Neuronal stem cell (in vitro differentiated cells): ENCODE measurements around the gene GPRC5B.

ENCODE experiments used
- DNase-seq: peaks from one replicate; pipeline ENCODE4 v3.0.0-alpha.2; 2013; ENCODE audit warnings: low spot score
- H2AFZ ChIP-seq: one replicate; pipeline ENCODE4 v1.6.1; 2013; ENCODE audit warnings: mild to moderate bottlenecking, low read length, inconsistent platforms
- H2AK5ac ChIP-seq: 2 replicates; pipeline ENCODE4 v1.6.1; 2013; ENCODE audit warnings: low read depth, mild to moderate bottlenecking, inconsistent platforms, low read length, moderate library complexity, mixed read lengths
- H2BK120ac ChIP-seq: 2 replicates; pipeline ENCODE4 v1.6.1; 2013; ENCODE audit warnings: low read depth, mild to moderate bottlenecking, inconsistent platforms, low read length, moderate library complexity, mixed read lengths
- H2BK12ac ChIP-seq: one replicate; pipeline ENCODE4 v1.6.1; 2013; ENCODE audit warnings: low read length, inconsistent platforms
- H2BK15ac ChIP-seq: 2 replicates; pipeline ENCODE4 v1.6.1; 2013; ENCODE audit warnings: mild to moderate bottlenecking, low read length, inconsistent platforms, mixed read lengths
- H2BK5ac ChIP-seq: one replicate; pipeline ENCODE4 v1.6.1; 2013; ENCODE audit warnings: inconsistent platforms, mild to moderate bottlenecking, low read length, moderate library complexity
- H3K14ac ChIP-seq: one replicate; pipeline ENCODE4 v1.6.1; 2013; ENCODE audit warnings: low read length, inconsistent platforms
- H3K18ac ChIP-seq: 2 replicates; pipeline ENCODE4 v1.6.1; 2013; ENCODE audit warnings: low read length, inconsistent platforms
- H3K23ac ChIP-seq: 2 replicates; pipeline ENCODE4 v1.6.1; 2013; ENCODE audit warnings: low read depth, mild to moderate bottlenecking, mixed read lengths, low read length, inconsistent platforms; ENCODE audit not compliant: poor library complexity
- H3K27ac ChIP-seq: replicated peaks from 3 replicates; pipeline ENCODE4 v1.5.1; 2013; ENCODE audit warnings: low read length, inconsistent platforms
- H3K27me3 ChIP-seq, 3 experiments: 2 replicates each; pipeline ENCODE4 v1.6.1; 2013; ENCODE audit warnings: low read length in 3 of 3, mild to moderate bottlenecking in 2 of 3, inconsistent platforms in 1 of 3, low read depth in 1 of 3, mixed read lengths in 1 of 3, moderate library complexity in 1 of 3; ENCODE audit not compliant: control insufficient read depth in 3 of 3, insufficient read depth in 3 of 3
- H3K36me3 ChIP-seq, 2 donors: replicated peaks in 1 of 2; 2 replicates each; pipeline ENCODE4 v1.6.1; 2013; ENCODE audit warnings: low read length in 2 of 2; ENCODE audit not compliant: control insufficient read depth in 2 of 2, insufficient read depth in 2 of 2
- H3K4ac ChIP-seq: 2 replicates; pipeline ENCODE4 v1.6.1; 2013; ENCODE audit warnings: inconsistent platforms, mild to moderate bottlenecking, low read length, moderate library complexity
- H3K4me1 ChIP-seq, 2 donors: 1 replicate in 1 of 2; 2 replicates in 1 of 2; pipeline ENCODE4 v1.6.1; 2013; ENCODE audit warnings: low read length in 2 of 2, low read depth in 1 of 2; ENCODE audit not compliant: control insufficient read depth in 2 of 2, insufficient read depth in 1 of 2
- H3K4me2 ChIP-seq: one replicate; pipeline ENCODE4 v1.6.1; 2013; ENCODE audit warnings: mild to moderate bottlenecking, low read length, inconsistent platforms; ENCODE audit not compliant: insufficient read depth, poor library complexity, severe bottlenecking
- H3K4me3 ChIP-seq, 2 donors: 2 replicates each; pipeline ENCODE4 v1.5.1; 2013; ENCODE audit warnings: low read length in 2 of 2, mild to moderate bottlenecking in 2 of 2, inconsistent platforms in 1 of 2, moderate library complexity in 1 of 2
- H3K79me1 ChIP-seq: one replicate; pipeline ENCODE4 v1.6.1; 2013; ENCODE audit warnings: low read depth, mild to moderate bottlenecking, inconsistent platforms, low read length, moderate library complexity
- H3K9ac ChIP-seq: one replicate; pipeline ENCODE4 v1.6.1; 2013; ENCODE audit warnings: mild to moderate bottlenecking, low read depth, low read length, inconsistent platforms; ENCODE audit not compliant: poor library complexity
- H3K9me3 ChIP-seq, 2 donors: replicated peaks in 1 of 2; 2 replicates each; pipeline versions ENCODE3 to v1.6.1; 2013; ENCODE audit warnings: low read length in 2 of 2, mild to moderate bottlenecking in 2 of 2, inconsistent platforms in 1 of 2, low read depth in 1 of 2, mixed read lengths in 1 of 2, moderate library complexity in 1 of 2; ENCODE audit not compliant: control insufficient read depth in 2 of 2, insufficient read depth in 1 of 2
- H4K8ac ChIP-seq: one replicate; pipeline ENCODE4 v1.6.1; 2013; ENCODE audit warnings: low read depth, mild to moderate bottlenecking, inconsistent platforms, low read length, moderate library complexity
- H4K91ac ChIP-seq: one replicate; pipeline ENCODE4 v1.6.1; 2013; ENCODE audit warnings: low read length, low read depth, mild to moderate bottlenecking, inconsistent platforms; ENCODE audit not compliant: poor library complexity
- WGBS, 2 donors: extraction: QIAGEN DNeasy Blood & Tissue Kit; methylation state at CpG; one replicate each; pipeline ENCODE4 v1.1.7; 2013; ENCODE audit warnings: missing lambda C conversion rate in 2 of 2, mixed read lengths in 1 of 2; ENCODE audit not compliant: insufficient read length in 2 of 2, insufficient replicate concordance in 1 of 2; ENCODE audit errors: extremely low coverage in 2 of 2; 5-methylcytosine and 5-hydroxymethylcytosine counted together

Gene GPRC5B

DNA sequence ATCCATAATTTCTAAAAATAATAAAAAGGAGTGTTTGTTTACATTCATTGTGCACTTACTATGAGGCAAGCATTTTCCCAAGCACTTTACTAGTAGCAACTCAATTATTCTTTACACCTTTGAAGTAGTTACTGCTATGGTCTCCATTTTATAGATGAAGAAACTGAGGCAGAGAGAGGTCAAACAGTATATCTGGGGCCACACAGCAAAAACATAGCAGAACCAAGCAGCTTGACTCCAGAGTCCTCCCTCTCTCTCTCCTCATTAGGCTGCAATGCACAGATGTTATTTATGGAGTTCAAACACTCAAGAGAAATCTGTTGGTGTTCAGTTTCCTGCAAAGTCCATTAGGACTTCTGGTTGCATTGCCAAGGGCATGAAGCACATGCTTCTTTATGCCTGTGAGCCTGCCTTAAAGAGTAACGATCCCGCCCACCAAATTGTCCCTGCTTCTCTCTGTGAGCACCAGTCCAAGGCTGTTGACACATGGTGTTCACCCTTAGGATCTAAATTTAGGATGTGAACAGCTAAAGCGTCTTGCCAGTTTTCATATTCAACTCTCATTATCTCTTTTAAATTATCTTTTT is 44.0 kb downstream of the GPRC5B start:
- no peak overlapping the region for H4K8ac ChIP-seq
- DNase-seq = no peak
- H2BK5ac ChIP-seq = no peak overlapping the region
- no peaks in the 10 kb centered on the region for H3K79me1 ChIP-seq
- WGBS, 2 donors = no CpG with 5 or more reads among the region's 3 CpGs
- H3K27ac ChIP-seq = no peak overlapping the region
- H2AFZ ChIP-seq = no peak overlapping the region
- H2AK5ac ChIP-seq = no peak overlapping the region
- no peak overlapping the region for H3K23ac ChIP-seq
- H3K27me3 ChIP-seq = no peaks in the 10 kb centered on the region
- H3K9me3 ChIP-seq = no peaks in the 10 kb centered on the region
- no peak overlapping the region for H2BK120ac ChIP-seq
- H3K4ac ChIP-seq = no peak overlapping the region
- no peak overlapping the region for H3K4me3 ChIP-seq
- H3K4me2 ChIP-seq = no peak overlapping the region
- no peak overlapping the region for H4K91ac ChIP-seq
- H2BK15ac ChIP-seq = no peak overlapping the region
- no peak overlapping the region for H3K14ac ChIP-seq
- no peak overlapping the region for H3K9ac ChIP-seq
- H3K4me1 ChIP-seq = peaks cover 4 to 11% of the 10 kb centered on the region in 2 donors
- no peak overlapping the region for H2BK12ac ChIP-seq
- peaks cover 0 to 3% of the 10 kb centered on the region in 2 donors for H3K36me3 ChIP-seq
- H3K18ac ChIP-seq = no peak overlapping the region

DNA sequence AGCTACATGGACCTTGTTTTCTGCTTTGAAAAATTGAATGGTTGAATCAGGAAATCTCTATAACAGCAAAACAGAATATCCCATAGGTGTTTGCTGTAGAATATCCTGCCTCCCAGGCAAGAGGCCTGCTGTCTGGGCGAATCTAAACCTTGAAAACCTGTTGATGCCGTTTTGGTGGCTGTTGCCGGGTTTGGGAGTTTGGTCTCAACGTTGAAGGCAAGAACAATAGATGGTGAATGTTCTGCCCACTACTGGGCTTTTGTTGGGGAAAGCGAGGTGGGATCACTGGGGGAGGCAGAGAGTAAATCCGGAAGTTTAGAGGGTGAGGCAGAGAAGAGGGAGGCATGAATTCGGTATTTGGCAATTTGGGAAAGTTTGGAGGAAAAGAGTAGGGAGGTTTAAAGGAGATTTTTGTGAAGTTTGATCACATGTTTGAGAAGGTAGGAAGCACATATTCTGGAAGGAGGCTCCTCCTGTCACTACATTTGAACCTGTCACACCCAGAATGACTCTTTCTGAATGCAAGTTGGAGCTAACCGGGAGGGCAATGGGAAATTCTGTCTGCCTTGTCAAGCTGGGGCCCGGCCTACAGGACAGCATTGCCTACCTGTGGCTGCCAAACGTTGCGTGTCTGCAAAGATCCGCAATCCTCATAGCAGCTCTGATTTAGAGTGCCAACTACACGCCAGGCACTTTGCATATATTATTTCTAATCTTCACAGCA is 46.5 kb downstream of the GPRC5B start:
- H2AK5ac ChIP-seq = no peak overlapping the region
- H2BK12ac ChIP-seq = no peak overlapping the region
- H2AFZ ChIP-seq = peak overlapping the region; percentile 43
- H3K4ac ChIP-seq = no peak overlapping the region
- no peak overlapping the region for H4K91ac ChIP-seq
- H3K18ac ChIP-seq = peak overlapping the region; percentile 41
- H3K4me2 ChIP-seq = peak overlapping the region; percentile 29
- no peak overlapping the region for H2BK120ac ChIP-seq
- no peaks in the 10 kb centered on the region for H3K9me3 ChIP-seq
- H3K36me3 ChIP-seq = peaks cover 0 to 10% of the 10 kb centered on the region in 2 donors
- H4K8ac ChIP-seq = no peak overlapping the region
- peaks cover 4 to 11% of the 10 kb centered on the region in 2 donors for H3K4me1 ChIP-seq
- no peak overlapping the region for H2BK5ac ChIP-seq
- no peak overlapping the region for H3K9ac ChIP-seq
- 100% methylated on average over 1 of the region's 13 CpGs; no CpG with 5 or more reads in 1 of the 2 donors for WGBS, 2 donors
- no peak overlapping the region for H3K14ac ChIP-seq
- H3K79me1 ChIP-seq = no peaks in the 10 kb centered on the region
- no peak overlapping the region for H3K23ac ChIP-seq
- no peak overlapping the region for H3K4me3 ChIP-seq
- no peak overlapping the region for H2BK15ac ChIP-seq
- H3K27ac ChIP-seq = no peak overlapping the region
- H3K27me3 ChIP-seq = no peaks in the 10 kb centered on the region
- DNase-seq = peak; percentile 27

DNA sequence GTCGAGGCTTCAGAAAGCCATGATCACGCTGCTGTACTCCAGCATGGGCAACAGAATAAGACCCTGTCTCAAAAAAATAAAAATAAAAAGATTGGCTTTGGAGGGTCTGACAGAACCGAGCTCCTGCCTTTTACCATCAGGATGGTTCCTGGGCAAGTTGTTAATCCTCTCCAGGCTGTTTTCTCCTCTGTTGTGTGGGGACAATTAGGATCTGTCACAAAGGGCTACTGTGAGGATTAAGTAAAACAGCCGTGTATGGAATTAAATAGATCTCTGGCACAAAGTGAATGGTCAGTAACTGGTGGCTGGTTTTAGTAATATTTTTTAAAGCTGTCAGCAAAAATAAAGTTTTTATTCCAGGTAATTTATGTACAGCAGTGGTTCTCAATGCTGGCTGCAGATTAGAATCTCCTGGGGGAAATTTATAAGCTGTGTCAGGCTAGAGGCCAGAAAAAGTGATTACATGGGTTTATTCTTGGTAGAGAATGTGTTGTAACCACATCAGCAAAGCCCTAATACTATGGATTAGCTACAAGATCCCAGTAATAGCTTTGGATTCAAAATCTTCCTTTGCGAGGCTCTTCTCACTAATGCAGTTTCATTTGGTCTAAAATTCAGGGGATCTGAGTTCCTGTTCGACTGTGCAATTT is 47.2 kb downstream of the GPRC5B start:
- Histone ChIP-seq H4K91ac (no peak overlapping the region), H4K8ac (no peak overlapping the region), H2BK5ac (no peak overlapping the region), H3K18ac (no peak overlapping the region), H3K9ac (no peak overlapping the region), H3K27me3 (no peaks in the 10 kb centered on the region), H2BK12ac (no peak overlapping the region), H2BK120ac (no peak overlapping the region), H3K14ac (no peak overlapping the region), H3K4ac (no peak overlapping the region), H2BK15ac (no peak overlapping the region), H3K79me1 (no peaks in the 10 kb centered on the region), H3K4me1 (peaks cover 4 to 11% of the 10 kb centered on the region in 2 donors), H3K4me2 (no peak overlapping the region), H3K27ac (no peak overlapping the region), H2AK5ac (no peak overlapping the region), H3K9me3 (no peaks in the 10 kb centered on the region), H3K36me3 (peaks cover 0 to 15% of the 10 kb centered on the region in 2 donors), H3K4me3 (no peak overlapping the region), H2AFZ (peak overlapping the region; percentile 43), H3K23ac (no peak overlapping the region)
- WGBS, 2 donors = no CpG with 5 or more reads among the region's 6 CpGs
- peak; percentile 54 for DNase-seq

DNA sequence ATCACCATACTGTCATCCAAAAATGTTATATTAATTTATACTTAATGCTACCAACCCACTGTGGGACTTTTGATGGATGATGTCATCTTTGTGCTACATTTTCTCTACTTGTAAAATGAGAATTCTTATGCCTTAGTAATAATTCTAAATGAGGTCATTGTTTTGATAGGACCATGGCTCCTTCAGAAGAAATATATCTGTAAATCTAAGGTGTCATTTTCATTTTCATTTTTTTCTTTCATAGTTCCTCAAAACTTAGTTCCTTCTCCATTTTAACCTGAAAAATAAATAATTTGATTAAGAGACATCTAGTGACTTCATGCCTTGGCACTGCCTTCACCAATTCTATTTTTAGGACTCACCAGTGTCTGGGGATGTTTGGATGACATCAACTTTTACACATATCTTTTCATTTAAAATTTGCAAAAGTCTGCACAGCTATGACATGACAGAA is 48.7 kb downstream of the GPRC5B start:
- Histone ChIP-seq H3K79me1 (no peaks in the 10 kb centered on the region), H3K9ac (no peak overlapping the region), H4K91ac (no peak overlapping the region), H3K14ac (no peak overlapping the region), H3K27ac (no peak overlapping the region), H2BK5ac (no peak overlapping the region), H2AK5ac (no peak overlapping the region), H2AFZ (no peak overlapping the region), H3K4me2 (no peak overlapping the region), H2BK12ac (no peak overlapping the region), H4K8ac (no peak overlapping the region), H3K36me3 (peaks cover 0 to 19% of the 10 kb centered on the region in 2 donors), H3K23ac (no peak overlapping the region), H3K4ac (no peak overlapping the region), H3K4me1 (peaks cover 4 to 11% of the 10 kb centered on the region in 2 donors), H3K18ac (no peak overlapping the region), H3K27me3 (no peaks in the 10 kb centered on the region), H3K4me3 (no peak overlapping the region), H2BK15ac (no peak overlapping the region), H3K9me3 (no peaks in the 10 kb centered on the region), H2BK120ac (no peak overlapping the region)
- DNase-seq = no peak
